GM23338 (cell line): ENCODE data around the gene MYO1E. TPM values are rescaled to one million over a fixed set of nuclear protein-coding genes. Genes with fewer than 3 reads are reported as not detected.

ENCODE experiments used
- ATAC-seq: fragments of 200-7000 bp; cut with Tn5 transposase; 3 replicates; pipeline ENCODE4 v1.9.1; 2020
- DNase-seq: peaks from one replicate; pipeline ENCODE4 v3.0.0-alpha.2; 2015; ENCODE audit warnings: low spot score
- H2AFZ ChIP-seq: fragments of 200-600 bp; sonication (generic); 2 replicates; pipeline ENCODE4 v1.8.0; 2016; ENCODE audit warnings: antibody characterized with exemption, mild to moderate bottlenecking, moderate library complexity
- H3F3A ChIP-seq: fragments of 200-600 bp; sonication (generic); replicated peaks from 2 replicates; pipeline ENCODE4 v1.8.0; 2017; ENCODE audit warnings: antibody characterized with exemption, mixed run types, low read depth
- H3K27ac ChIP-seq: fragments of 200-600 bp; sonication (generic); 2 replicates; pipeline ENCODE4 v1.6.1; 2016; ENCODE audit warnings: low read depth
- H3K27me3 ChIP-seq: fragments of 200-600 bp; sonication (generic); 2 replicates; pipeline ENCODE4 v1.8.0; 2016; ENCODE audit warnings: mild to moderate bottlenecking, mixed run types, moderate library complexity; ENCODE audit not compliant: insufficient read depth
- H3K36me3 ChIP-seq: fragments of 200-600 bp; sonication (generic); 2 replicates; pipeline ENCODE4 v1.8.0; 2016; ENCODE audit warnings: mild to moderate bottlenecking; ENCODE audit not compliant: insufficient read depth
- H3K4me1 ChIP-seq: fragments of 200-600 bp; sonication (generic); 2 replicates; pipeline ENCODE4 v1.8.0; 2016; ENCODE audit warnings: mild to moderate bottlenecking, moderate library complexity; ENCODE audit not compliant: insufficient read depth
- H3K4me2 ChIP-seq: fragments of 200-600 bp; sonication (generic); 2 replicates; pipeline ENCODE4 v1.7.1; 2017; ENCODE audit warnings: mixed run types
- H3K4me3 ChIP-seq: fragments of 200-600 bp; sonication (generic); 2 replicates; pipeline ENCODE4 v1.6.1; 2016; ENCODE audit warnings: mixed run types
- H3K79me2 ChIP-seq: fragments of 200-600 bp; sonication (generic); replicated peaks from 2 replicates; pipeline ENCODE4 v1.8.0; 2017; ENCODE audit warnings: mild to moderate bottlenecking; ENCODE audit not compliant: insufficient read depth
- H3K9me2 ChIP-seq: fragments of 200-600 bp; sonication (generic); 2 replicates; pipeline ENCODE4 v1.8.0; 2017; ENCODE audit not compliant: insufficient read depth
- H4K20me1 ChIP-seq: fragments of 200-600 bp; sonication (generic); replicated peaks from 2 replicates; pipeline ENCODE4 v1.8.0; 2017; ENCODE audit warnings: mild to moderate bottlenecking; ENCODE audit not compliant: insufficient read depth
- H3K27ac Mint-ChIP-seq: 2 replicates; pipeline ENCODE4 v1.8.0; 2020; ENCODE audit warnings: inconsistent platforms, mild to moderate bottlenecking, moderate library complexity, mixed read lengths
- H3K27me3 Mint-ChIP-seq: 3 replicates; pipeline ENCODE4 v1.8.0; 2022; ENCODE audit warnings: low read depth, mild to moderate bottlenecking, moderate library complexity, mixed read lengths, inconsistent platforms; ENCODE audit not compliant: insufficient read depth, poor library complexity
- H3K36me3 Mint-ChIP-seq: 3 replicates; pipeline ENCODE4 v1.8.0; 2021; ENCODE audit warnings: low read depth, mild to moderate bottlenecking, inconsistent platforms, moderate library complexity, mixed read lengths
- H3K4me1 Mint-ChIP-seq: 3 replicates; pipeline ENCODE4 v1.8.0; 2020; ENCODE audit warnings: mild to moderate bottlenecking, inconsistent platforms, mixed read lengths
- H3K4me3 Mint-ChIP-seq: 3 replicates; pipeline ENCODE4 v1.8.0; 2021; ENCODE audit warnings: moderate library complexity, mild to moderate bottlenecking, inconsistent platforms, mixed read lengths
- H3K9me3 Mint-ChIP-seq: 3 replicates; pipeline ENCODE4 v1.8.0; 2020; ENCODE audit warnings: moderate library complexity, mild to moderate bottlenecking, inconsistent platforms, mixed read lengths
- CREB1 ChIP-seq: fragments of 250-450 bp; sonication (Bioruptor Pico); IDR thresholded peaks from 2 replicates; pipeline ENCODE4 v1.5.0; 2020; ENCODE audit warnings: low read depth, mild to moderate bottlenecking, moderate library complexity
- CTCF ChIP-seq, 2 experiments: fragments of 200-600 bp in 1 of 2; sonication (generic) in 1 of 2; conservative IDR thresholded peaks; 2 replicates each; pipeline versions ENCODE4 v1.5.1 to v1.6.1; 2016 to 2017; ENCODE audit warnings: antibody characterized with exemption in 2 of 2, low read depth in 2 of 2, mild to moderate bottlenecking in 2 of 2, moderate library complexity in 1 of 2
- ETS1 ChIP-seq: IDR thresholded peaks from 2 replicates; pipeline ENCODE4 v1.6.1; 2016; ENCODE audit warnings: antibody characterized with exemption
- EZH2 ChIP-seq: fragments of 200-600 bp; sonication (generic); IDR thresholded peaks from one replicate; pipeline ENCODE4 v1.8.0; 2017; ENCODE audit warnings: antibody characterized with exemption, mild to moderate bottlenecking, low read depth; ENCODE audit not compliant: unreplicated experiment
- EZH2phosphoT487 ChIP-seq: fragments of 200-600 bp; sonication (generic); IDR thresholded peaks from one replicate; pipeline ENCODE4 v1.8.1; 2018; ENCODE audit warnings: antibody characterized with exemption; ENCODE audit not compliant: unreplicated experiment
- JUNB ChIP-seq: IDR thresholded peaks from one replicate; pipeline ENCODE4 v1.6.1; 2016; ENCODE audit warnings: antibody characterized with exemption; ENCODE audit not compliant: unreplicated experiment
- NANOG ChIP-seq: IDR thresholded peaks from 2 replicates; pipeline ENCODE4 v1.6.1; 2016; ENCODE audit warnings: antibody characterized with exemption, borderline replicate concordance
- POLR2AphosphoS5 ChIP-seq: IDR thresholded peaks from 2 replicates; pipeline ENCODE4 v1.6.1; 2016; ENCODE audit warnings: antibody characterized with exemption, low read depth
- STAT1 ChIP-seq: IDR thresholded peaks from one replicate; pipeline ENCODE4 v1.6.1; 2016; ENCODE audit warnings: antibody characterized with exemption; ENCODE audit not compliant: unreplicated experiment
- ZNF114 ChIP-seq: fragments of 250-450 bp; sonication (Bioruptor Pico); IDR thresholded peaks from 2 replicates; pipeline ENCODE4 v1.5.0; 2020; ENCODE audit warnings: mild to moderate bottlenecking, moderate library complexity
- ZNF331 ChIP-seq: fragments of 250-450 bp; sonication (Bioruptor Pico); IDR thresholded peaks from 2 replicates; pipeline ENCODE4 v1.5.0; 2020; ENCODE audit warnings: low read depth, mild to moderate bottlenecking, moderate library complexity
- polyA plus RNA-seq: library from polyadenylated mRNA; unstranded; fragments of >200 nt; fragmentation: Nextera tagmentation; extraction: Ambion mirVana; gene quantifications from 2 replicates; pipeline ENCODE4 v1.2.1, GENCODE V29; 2016
- total RNA-seq: library from RNA; depleted of rRNA; stranded (reverse); fragments of >200 nt; shearing (Covaris generic); gene quantifications from 2 replicates; pipeline ENCODE4 v1.2.3, GENCODE V29; 2014
- TF ChIP-seq, protein P1 (sequence below): fragments of 250-450 bp; sonication (Bioruptor Pico); IDR thresholded peaks from 2 replicates; pipeline ENCODE4 v1.5.0; 2020; ENCODE audit warnings: mild to moderate bottlenecking, moderate library complexity
- TF ChIP-seq, protein P2 (sequence below): IDR thresholded peaks from one replicate; pipeline ENCODE4 v1.6.1; 2018; ENCODE audit warnings: antibody characterized with exemption; ENCODE audit not compliant: unreplicated experiment

Gene MYO1E
- total and polyA plus RNA-seq, 2 experiments from 2014 or later: 68.3 to 131 TPM

DNA sequence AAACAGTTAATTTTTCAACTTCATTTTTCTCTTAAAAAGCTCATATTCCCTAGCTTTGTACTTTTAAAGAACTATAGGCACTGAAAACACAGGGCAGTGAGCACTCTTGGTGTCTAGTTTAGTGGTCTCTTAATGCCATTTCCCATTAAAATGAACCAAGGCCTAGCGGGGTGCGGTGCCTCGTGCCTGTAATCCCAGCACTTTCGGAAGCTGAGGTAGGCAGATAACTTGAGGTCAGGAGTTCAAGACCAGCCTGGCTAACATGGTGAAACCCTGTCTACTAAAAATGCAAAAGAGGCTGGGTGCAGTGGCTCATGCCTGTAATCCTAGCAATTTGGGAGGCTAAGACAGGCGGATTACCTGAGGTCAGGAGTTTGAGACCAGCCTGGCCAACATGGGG lies 120.5 kb downstream of the MYO1E start:
- H3K4me3 Mint-ChIP-seq: no peak overlapping the region

More for the DNA sequence above, 120.5 kb downstream of the MYO1E start:
- H3F3A ChIP-seq: no peaks in the 10 kb centered on the region
- peaks cover 3% of the 10 kb centered on the region; the same call in 2 of the 3 replicates for H3K4me1 Mint-ChIP-seq
- H3K4me2 ChIP-seq: no peak overlapping the region
- no peak overlapping the region for H3K27ac ChIP-seq
- H3K36me3 Mint-ChIP-seq: 0 out of 3 replicates have a peak, but pooled peaks cover 3% of the 10 kb centered on the region
- no peaks in the 10 kb centered on the region for H3K9me2 ChIP-seq
- no peaks in the 10 kb centered on the region for H3K9me3 Mint-ChIP-seq
- TF ChIP-seq STAT1 (no peak), ZNF331 (CRISPR knock-in tag) (no peak), ZNF114 (CRISPR knock-in tag) (no peak), EZH2phosphoT487 (no peak), JUNB (no peak), CTCF (conservative IDR thresholded peaks at IDR 0.05; ENCODE audit: low read depth in 2 of 2) (no peak), CREB1 (CRISPR knock-in tag) (no peak), EZH2 (no peak), NANOG (no peak), POLR2AphosphoS5 (no peak), ETS1 (no peak)
- TF ChIP-seq, protein P1, sequence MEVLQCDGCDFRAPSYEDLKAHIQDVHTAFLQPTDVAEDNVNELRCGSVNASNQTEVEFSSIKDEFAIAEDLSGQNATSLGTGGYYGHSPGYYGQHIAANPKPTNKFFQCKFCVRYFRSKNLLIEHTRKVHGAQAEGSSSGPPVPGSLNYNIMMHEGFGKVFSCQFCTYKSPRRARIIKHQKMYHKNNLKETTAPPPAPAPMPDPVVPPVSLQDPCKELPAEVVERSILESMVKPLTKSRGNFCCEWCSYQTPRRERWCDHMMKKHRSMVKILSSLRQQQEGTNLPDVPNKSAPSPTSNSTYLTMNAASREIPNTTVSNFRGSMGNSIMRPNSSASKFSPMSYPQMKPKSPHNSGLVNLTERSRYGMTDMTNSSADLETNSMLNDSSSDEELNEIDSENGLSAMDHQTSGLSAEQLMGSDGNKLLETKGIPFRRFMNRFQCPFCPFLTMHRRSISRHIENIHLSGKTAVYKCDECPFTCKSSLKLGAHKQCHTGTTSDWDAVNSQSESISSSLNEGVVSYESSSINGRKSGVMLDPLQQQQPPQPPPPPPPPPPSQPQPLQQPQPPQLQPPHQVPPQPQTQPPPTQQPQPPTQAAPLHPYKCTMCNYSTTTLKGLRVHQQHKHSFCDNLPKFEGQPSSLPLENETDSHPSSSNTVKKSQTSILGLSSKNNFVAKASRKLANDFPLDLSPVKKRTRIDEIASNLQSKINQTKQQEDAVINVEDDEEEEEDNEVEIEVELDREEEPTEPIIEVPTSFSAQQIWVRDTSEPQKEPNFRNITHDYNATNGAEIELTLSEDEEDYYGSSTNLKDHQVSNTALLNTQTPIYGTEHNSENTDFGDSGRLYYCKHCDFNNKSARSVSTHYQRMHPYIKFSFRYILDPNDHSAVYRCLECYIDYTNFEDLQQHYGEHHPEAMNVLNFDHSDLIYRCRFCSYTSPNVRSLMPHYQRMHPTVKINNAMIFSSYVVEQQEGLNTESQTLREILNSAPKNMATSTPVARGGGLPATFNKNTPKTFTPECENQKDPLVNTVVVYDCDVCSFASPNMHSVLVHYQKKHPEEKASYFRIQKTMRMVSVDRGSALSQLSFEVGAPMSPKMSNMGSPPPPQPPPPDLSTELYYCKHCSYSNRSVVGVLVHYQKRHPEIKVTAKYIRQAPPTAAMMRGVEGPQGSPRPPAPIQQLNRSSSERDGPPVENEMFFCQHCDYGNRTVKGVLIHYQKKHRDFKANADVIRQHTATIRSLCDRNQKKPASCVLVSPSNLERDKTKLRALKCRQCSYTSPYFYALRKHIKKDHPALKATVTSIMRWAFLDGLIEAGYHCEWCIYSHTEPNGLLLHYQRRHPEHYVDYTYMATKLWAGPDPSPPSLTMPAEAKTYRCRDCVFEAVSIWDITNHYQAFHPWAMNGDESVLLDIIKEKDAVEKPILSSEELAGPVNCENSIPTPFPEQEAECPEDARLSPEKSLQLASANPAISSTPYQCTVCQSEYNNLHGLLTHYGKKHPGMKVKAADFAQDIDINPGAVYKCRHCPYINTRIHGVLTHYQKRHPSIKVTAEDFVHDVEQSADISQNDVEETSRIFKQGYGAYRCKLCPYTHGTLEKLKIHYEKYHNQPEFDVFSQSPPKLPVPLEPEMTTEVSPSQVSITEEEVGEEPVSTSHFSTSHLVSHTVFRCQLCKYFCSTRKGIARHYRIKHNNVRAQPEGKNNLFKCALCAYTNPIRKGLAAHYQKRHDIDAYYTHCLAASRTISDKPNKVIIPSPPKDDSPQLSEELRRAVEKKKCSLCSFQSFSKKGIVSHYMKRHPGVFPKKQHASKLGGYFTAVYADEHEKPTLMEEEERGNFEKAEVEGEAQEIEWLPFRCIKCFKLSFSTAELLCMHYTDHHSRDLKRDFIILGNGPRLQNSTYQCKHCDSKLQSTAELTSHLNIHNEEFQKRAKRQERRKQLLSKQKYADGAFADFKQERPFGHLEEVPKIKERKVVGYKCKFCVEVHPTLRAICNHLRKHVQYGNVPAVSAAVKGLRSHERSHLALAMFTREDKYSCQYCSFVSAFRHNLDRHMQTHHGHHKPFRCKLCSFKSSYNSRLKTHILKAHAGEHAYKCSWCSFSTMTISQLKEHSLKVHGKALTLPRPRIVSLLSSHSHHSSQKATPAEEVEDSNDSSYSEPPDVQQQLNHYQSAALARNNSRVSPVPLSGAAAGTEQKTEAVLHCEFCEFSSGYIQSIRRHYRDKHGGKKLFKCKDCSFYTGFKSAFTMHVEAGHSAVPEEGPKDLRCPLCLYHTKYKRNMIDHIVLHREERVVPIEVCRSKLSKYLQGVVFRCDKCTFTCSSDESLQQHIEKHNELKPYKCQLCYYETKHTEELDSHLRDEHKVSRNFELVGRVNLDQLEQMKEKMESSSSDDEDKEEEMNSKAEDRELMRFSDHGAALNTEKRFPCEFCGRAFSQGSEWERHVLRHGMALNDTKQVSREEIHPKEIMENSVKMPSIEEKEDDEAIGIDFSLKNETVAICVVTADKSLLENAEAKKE (CRISPR knock-in tag): no peak
- TF ChIP-seq, protein P2, sequence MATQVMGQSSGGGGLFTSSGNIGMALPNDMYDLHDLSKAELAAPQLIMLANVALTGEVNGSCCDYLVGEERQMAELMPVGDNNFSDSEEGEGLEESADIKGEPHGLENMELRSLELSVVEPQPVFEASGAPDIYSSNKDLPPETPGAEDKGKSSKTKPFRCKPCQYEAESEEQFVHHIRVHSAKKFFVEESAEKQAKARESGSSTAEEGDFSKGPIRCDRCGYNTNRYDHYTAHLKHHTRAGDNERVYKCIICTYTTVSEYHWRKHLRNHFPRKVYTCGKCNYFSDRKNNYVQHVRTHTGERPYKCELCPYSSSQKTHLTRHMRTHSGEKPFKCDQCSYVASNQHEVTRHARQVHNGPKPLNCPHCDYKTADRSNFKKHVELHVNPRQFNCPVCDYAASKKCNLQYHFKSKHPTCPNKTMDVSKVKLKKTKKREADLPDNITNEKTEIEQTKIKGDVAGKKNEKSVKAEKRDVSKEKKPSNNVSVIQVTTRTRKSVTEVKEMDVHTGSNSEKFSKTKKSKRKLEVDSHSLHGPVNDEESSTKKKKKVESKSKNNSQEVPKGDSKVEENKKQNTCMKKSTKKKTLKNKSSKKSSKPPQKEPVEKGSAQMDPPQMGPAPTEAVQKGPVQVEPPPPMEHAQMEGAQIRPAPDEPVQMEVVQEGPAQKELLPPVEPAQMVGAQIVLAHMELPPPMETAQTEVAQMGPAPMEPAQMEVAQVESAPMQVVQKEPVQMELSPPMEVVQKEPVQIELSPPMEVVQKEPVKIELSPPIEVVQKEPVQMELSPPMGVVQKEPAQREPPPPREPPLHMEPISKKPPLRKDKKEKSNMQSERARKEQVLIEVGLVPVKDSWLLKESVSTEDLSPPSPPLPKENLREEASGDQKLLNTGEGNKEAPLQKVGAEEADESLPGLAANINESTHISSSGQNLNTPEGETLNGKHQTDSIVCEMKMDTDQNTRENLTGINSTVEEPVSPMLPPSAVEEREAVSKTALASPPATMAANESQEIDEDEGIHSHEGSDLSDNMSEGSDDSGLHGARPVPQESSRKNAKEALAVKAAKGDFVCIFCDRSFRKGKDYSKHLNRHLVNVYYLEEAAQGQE: no peak
- no peaks in the 10 kb centered on the region for H3K36me3 ChIP-seq
- no peak overlapping the region for H3K4me3 ChIP-seq
- H3K27me3 Mint-ChIP-seq: peaks cover 2% of the 10 kb centered on the region
- H3K27me3 ChIP-seq: no peaks in the 10 kb centered on the region
- H4K20me1 ChIP-seq: no peaks in the 10 kb centered on the region
- H3K4me1 ChIP-seq: no peaks in the 10 kb centered on the region
- DNase-seq: no peak
- ATAC-seq: no peak
- no peaks in the 10 kb centered on the region for H3K79me2 ChIP-seq
- H3K27ac Mint-ChIP-seq: no peak overlapping the region
- no peak overlapping the region for H2AFZ ChIP-seq
